GM18517 (cell line): ENCODE data around the gene CTNNBIP1.

ENCODE experiments used
- ATAC-seq: cut with Tn5 transposase; IDR thresholded peaks from one replicate; pipeline ENCODE4 v1.9.1; 2021; ENCODE audit warnings: mild to moderate bottlenecking, moderate library complexity; ENCODE audit not compliant: unreplicated experiment

CTNNBIP1 gene

DNA sequence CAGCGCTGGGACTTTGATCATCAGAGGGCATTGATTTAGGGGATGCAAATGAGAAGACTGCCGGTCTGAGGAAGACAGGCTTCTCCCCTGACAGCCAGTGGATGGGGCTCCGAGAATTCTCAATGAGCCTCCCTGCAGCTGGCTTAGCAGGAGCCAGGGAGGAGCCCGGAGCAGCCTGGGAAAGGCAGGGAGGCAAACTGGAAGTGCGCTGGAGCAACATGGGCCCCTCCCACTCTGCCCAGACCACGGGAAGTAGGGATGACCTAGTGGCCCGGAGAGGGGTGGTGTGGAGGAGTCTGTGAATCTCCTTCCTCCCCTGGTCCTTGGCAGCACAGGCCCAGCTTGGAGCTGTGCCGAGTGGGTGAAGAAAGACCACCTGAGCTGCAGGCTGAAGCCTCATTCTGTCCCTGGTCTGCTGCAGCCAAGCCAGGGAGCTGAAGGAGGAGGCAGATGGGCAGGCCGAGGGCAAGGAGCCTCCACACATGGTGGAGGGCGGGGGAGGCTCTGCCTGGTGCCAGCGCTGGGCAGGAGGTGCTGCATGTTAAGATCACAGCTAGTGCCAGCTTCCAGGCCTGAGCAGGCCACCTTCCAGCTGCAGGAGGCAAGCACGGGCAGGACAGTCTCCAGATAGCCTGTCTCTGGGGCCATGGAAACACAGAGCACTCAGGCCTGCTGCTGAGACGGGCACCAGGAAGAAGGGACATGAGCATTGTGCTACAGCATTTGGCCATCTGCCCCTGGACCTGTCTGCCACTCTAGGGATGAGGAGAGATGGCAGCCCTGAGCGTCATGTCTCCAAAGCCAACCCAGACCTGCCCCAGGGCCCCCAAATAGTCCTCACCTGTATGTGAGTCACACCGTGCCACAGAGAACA is 74.1 kb downstream of the CTNNBIP1 start:
- no peak for ATAC-seq

- ATAC-seq, result no peak
Measured at GRCh38 chr1:9835404-9835757, 74.7 kb downstream of the CTNNBIP1 start.

GRCh38 chr1:9833632-9834031 is 76.4 kb downstream of the CTNNBIP1 start:
- ATAC-seq, result no peak

- no peak for ATAC-seq
Measured at GRCh38 chr1:9827558-9828185, 82.4 kb downstream of the CTNNBIP1 start.

GRCh38 chr1:9826616-9827015 is 83.5 kb downstream of the CTNNBIP1 start:
- no peak for ATAC-seq

DNA sequence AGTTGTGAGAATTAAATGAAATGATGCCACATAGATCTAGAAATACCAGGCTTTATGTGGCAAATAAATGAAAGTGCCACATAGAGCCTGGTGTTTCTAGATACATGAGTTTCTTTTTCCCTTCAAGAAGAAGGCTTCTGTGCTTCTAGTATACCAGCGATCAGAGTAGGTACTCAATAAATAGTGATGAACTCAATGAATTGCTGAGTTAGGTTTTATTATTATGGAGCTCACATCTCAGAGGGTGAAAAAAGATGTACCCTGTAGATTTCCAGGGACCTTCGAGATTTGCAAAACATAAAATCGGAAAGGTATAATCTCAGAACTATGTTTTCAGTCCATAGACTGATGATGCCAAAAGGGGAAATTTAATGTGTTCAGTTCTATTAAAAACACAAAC is 84.0 kb downstream of the CTNNBIP1 start:
- no peak for ATAC-seq

DNA sequence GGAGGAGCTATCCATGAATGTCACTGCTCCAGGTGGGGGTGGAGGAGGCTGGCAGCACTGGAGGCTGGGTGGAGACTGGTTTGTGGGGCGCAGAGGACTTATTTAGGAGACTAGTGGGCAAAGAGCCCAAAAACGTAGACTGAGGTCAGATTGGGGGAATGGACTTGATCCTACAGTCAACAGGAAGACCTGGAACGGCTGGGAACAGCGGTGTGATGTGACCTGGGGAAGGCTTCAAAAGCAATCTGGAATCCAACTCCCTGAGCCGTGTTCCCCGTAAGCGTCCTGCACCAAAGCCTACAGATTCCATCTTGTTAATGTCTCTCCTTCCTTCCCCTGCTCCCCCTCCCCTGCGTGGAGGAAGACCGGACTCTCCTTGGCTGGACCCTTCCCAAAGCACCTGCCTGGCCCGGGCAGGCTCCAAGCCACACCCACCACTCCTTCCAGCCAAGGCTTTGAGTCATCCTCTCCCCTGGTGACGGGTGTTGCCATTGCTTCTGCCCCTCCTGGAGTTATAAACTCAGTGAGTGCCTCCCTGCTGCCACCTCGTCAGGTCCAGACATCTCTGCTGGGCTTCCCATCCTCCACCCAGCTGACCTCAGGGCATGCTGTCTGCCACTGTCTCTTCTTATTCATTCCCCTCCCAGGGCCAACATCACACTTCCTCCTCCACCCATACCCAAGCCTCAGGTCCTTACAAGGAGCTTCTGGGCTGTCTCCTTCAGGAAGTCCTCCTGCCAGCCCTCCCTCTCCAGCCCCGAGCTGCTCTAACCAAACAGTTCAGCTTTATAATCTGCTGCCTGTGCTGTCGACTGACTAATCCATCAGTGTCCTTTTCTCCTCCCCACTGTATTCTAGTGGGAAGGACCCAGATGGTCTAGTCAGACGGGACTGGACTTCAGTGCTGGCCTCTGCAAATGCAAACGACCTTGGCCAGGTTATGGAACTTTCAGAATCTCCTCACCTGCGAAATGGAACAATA is 84.7 kb downstream of the CTNNBIP1 start:
- no peak for ATAC-seq

GRCh38 chr1:9824702-9825089 is 85.4 kb downstream of the CTNNBIP1 start:
- no peak for ATAC-seq

- no peak for ATAC-seq
Measured at GRCh38 chr1:9823943-9824701, 85.9 kb downstream of the CTNNBIP1 start, which contains the start of gene CLSTN1. Gene CLSTN1, minus strand, starts transcription at chr1:9823965. Its CDS starts 232 bp downstream, at chr1:9823733.

- no peak for ATAC-seq
Measured at GRCh38 chr1:9823693-9823942, 86.5 kb downstream of the CTNNBIP1 start.

- ATAC-seq, result no peak
Measured at GRCh38 chr1:9822897-9823692, 87.0 kb downstream of the CTNNBIP1 start.

DNA sequence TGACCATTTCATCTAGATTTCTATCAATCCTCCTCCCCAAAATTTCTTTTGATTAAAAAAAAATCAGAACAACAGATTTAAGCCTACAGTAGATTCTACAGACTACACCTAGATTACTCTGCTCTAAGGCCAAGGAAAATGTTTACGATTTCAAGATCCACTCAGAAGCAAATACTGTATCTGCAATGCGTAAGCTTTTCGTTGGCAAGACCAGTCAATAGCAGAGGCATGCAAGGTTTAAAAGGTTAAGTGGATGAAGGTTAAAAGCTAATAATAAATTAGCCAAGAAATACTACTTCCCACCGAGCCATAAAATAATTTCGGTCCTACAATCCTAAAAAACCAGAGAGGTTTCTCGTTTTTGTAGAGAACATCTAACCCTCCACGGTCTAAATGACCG is 87.6 kb downstream of the CTNNBIP1 start:
- ATAC-seq, result no peak

DNA sequence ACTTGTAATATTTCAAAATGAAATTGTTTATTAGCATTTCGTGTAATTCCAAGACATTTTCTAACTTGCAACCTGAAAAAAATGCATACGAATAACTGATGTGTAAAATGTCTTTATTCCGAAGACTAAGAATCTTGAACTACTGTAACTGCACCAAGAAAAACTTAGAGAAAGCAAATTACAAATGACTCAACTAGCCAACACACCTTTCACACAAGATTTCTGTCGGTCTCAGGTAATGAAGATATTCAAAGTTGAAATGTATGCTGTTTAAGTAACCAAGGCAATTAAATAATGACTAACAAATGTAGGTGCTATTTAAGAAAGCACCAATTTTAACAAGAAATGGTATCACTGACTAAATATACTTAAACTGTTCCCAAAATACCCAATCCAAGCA is 88.4 kb downstream of the CTNNBIP1 start:
- ATAC-seq, result no peak

DNA sequence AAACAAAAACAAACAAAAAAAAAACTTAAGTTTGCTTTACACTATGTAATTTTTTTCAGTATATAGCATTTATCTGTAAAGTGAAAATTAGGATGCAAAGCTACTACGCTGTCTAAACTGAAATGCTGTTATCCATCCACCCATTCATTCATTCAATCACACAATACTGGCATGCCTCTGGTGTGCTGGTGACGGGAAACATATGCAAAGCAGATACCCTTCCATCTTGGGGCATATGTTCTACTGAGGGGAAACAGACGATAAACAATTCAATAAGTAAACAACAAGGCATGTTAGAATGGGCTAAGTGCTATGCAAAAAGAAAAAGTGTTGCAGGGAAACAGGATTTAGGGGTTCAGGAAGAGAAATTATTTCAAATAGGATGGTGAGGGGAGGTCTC is 89.5 kb downstream of the CTNNBIP1 start:
- ATAC-seq, result no peak

- ATAC-seq, result no peak
Measured at GRCh38 chr1:9817734-9818133, 92.3 kb downstream of the CTNNBIP1 start.

- ATAC-seq, result no peak
Measured at GRCh38 chr1:9816199-9816598, 93.9 kb downstream of the CTNNBIP1 start.

GRCh38 chr1:9815150-9815549 is 94.9 kb downstream of the CTNNBIP1 start:
- no peak for ATAC-seq

- no peak for ATAC-seq
Measured at GRCh38 chr1:9814619-9815018, 95.5 kb downstream of the CTNNBIP1 start.

GRCh38 chr1:9811239-9811966 is 98.7 kb downstream of the CTNNBIP1 start:
- no peak for ATAC-seq
